GM21723 (cell line): ENCODE data around the gene SLC7A14.

Experiments used
- ATAC-seq: cut with Tn5 transposase; IDR thresholded peaks from one replicate; pipeline ENCODE4 v1.9.1; 2021; ENCODE audit warnings: mild to moderate bottlenecking, moderate library complexity; ENCODE audit not compliant: unreplicated experiment

The SLC7A14 gene

DNA sequence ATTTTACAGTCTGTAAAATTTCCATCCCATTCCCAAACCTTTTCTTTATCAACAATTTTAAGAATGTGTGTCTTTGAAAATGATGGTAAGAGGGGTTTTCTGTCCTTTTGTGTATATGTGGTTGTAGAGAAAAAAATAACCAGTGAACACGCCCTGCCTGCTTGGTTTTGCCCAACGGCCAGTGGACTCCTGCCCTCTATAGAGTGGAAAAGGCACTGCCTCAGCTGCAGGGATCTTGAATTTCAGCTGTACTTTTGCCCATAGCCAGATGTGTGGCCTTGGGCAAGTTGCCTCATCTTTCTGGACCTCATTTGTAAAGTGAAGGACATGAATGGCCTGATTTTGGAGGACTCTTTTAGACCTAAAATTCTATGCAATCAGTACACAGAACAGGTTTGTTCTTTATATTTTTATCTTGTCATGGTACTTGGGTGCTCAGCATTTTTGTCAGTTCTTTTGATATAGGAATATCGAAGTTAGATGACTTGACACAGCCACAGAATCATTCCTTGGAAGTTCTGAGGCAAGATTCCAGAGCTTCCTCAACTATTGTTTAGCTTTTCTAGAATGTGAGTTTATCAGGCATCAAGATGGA lies 86.2 kb downstream of the SLC7A14 start:
- ATAC-seq, result no peak

DNA sequence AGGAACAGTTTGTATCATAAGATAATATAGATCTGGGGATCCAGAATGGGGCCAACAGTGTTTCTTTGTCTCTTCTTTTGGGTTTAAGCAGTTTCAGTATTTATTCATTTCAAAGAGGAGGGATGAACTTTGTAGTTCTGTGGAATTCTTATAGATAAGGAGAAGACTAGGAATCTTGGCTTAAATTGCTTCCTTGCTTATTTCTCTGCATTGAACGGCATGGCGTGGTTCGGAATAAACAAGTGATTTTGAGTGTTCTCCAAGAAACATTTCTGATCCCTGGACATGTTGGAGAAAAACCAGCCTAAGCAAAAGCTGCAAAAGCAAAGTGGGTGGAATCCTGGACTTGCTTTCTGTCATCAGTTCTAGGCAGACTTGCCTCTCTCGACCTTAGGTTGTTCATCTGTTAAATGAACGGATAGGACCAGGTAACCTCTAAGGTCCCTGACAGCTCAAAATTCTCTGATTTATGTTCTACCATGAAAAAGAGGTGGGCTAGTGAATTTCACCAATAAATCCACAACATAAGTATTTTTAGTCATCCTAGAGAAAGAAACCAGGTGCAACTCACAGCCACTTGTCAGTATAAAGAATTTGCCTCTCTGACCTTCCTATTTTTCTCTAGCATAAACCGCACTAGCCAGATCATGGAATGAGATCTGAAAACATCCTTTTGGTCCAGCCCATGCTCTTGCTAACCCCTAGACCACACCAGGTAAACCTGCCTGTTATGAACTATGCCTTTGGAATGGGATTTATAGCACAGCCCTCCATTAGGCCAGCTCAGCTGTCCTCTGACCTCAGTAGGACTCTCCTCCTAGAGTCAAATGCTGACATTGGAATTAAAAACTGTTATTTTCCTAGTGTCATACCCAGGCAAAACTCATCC lies 88.4 kb downstream of the SLC7A14 start:
- ATAC-seq, result no peak

DNA sequence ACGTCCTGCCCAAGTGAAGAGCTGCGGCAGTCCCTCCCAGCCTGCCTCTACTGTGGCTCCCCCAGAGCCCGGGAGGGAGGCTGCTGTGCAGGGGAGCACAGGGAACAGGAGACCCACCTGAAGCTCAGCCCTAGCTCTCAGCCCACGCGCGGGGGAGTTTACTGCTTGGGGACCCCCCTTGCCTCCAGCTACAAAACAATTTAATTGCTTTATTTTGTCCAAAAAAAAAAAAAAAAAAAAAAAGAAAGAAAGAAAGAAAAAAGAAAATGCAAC lies 89.1 kb downstream of the SLC7A14 start:
- no peak for ATAC-seq

DNA sequence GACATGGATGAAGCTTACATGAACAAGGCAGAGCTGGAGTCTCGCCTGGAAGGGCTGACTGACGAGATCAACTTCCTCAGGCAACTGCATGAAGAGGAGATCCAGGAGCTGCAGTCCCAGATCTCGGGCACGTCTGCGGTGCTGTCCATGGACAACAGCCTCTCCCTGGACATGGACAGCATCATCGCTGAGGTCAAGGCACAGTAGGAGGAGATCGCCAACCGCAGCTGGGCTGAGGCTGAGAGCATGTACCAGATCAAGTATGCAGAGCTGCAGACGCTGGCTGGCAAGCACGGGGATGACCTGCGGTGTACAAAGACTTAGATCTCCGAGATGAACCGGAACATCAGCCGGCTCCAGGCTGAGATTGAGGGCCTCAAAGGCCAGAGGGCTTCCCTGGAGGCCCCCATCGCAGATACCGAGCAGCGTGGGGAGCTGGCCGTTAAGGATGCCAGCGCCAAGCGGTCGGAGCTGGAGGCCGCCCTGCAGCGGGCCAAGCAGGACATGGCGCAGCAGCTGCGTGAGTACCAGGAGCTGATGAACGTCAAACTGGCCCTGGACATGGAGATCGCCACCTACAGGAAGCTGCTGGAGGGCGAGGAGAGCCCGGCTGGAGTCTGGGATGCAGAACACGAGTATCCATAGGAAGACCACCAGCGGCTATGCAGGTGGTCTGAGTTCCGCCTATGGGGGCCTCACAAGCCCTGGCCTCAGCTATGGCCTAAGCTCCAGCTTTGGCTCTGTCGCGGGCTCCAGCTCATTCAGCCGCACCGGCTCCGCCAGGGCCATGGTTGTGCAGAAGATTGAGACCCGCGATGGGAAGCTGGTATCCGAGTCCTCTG lies 89.6 kb downstream of the SLC7A14 start:
- no peak for ATAC-seq

DNA sequence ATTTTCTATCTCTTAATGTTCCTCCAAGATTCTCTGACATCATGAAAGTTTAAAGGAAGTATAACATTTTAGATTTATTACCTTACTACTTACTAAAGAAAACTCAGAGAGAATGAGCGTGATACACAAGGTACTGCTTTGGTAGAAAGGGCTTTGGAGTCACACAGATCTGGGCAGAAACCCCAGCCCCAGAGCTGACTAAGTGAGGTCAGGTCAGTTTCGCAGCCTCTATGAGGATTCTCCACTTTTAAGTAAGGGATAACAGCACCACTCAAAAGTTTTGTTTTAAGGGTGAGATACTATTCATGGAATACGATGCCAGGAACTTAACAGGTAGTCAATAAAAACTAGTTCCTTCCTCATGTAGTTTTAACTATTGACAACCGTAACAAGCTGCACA lies 91.1 kb downstream of the SLC7A14 start:
- no peak for ATAC-seq

DNA sequence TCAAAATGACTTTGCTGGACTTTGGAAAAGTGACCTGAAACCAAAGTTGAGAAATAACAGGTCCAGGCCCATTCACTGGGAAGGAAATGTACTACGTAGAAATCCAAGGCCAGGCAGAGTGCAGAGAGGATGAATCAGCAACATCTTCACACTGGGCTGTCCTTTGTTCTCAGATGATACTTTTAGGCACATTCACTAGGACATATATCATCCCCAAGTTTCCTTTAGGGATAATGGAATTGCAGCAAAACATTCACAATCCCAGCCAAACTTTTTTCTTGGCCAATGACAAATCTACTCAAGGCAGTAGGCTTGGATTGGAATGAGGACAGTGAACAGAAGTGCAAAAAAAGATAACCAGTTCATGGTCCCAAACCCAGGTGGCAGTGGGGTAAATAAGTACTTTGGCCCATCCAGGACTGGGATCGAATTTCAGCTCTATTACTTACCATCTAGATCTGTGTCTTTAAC lies 92.1 kb downstream of the SLC7A14 start:
- ATAC-seq, result no peak

DNA sequence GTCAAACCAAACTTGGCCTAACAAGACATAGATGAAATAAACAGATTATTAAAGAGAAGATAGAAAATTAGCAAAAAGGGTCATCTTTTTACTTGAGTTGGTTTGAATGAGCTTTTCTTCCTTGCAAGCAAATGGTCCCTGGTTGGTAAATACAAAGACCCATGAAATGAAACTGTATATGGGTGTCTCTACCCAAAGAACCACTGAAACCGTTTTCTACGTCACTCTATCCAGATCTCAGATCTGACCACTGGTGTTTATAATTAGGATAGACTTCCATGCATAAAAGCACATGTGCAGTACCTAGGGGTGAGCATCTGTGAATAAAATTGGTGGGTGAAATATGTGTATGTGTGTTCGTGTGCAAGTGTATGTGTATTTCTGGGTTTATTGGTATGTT lies 94.0 kb downstream of the SLC7A14 start:
- ATAC-seq, result no peak

DNA sequence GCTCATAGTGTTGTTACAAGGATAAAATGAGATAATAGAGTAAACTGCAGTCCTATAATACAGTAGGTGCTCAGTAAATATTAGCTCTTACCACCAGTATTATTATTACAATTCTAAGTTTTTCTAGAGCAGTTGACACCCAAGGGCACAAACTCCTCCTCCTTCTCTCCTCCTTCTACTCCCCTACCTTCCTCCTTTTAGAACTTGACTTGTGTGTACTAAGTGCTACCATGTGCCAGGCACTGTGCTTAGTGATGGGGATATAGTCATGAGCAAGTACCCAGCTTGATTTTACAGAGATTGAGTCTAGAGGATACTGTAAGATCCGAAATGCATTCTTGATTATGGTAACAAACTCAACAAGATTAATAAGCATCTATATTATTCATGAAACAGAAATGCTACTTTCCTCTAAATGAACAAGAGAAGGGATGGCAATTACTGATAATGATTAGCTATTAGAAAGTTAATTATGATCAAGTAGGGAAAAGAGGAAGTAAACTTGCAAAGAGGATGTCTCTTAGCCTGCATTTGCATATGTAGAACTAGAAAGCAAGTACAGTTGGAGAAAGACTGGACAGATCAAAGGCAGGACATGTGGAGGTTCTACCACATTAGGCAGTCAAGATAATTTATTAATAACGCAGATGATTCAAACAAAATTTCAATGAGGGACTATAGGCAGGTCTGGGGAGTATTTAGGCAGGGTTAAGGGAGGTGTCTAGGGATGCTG lies 94.9 kb downstream of the SLC7A14 start:
- ATAC-seq, result no peak

DNA sequence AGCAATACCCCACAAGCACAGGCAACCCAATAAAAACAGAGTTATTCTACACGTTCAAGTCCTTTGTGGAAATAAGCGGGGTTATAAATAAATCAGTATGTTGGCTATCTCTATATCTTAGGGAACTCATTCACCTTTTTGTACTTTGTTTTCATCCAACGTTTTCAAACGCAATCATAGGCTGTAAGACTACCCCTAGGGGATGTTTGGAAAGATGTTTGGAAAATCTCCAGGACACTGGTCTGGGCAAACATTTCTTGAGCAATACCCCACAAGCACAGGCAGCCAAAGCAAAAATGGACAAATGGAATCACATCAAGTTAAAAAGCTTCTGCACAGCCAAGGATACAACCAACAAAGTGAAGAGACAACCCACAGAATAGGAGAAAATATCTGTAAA lies 97.1 kb downstream of the SLC7A14 start:
- ATAC-seq, result no peak

DNA sequence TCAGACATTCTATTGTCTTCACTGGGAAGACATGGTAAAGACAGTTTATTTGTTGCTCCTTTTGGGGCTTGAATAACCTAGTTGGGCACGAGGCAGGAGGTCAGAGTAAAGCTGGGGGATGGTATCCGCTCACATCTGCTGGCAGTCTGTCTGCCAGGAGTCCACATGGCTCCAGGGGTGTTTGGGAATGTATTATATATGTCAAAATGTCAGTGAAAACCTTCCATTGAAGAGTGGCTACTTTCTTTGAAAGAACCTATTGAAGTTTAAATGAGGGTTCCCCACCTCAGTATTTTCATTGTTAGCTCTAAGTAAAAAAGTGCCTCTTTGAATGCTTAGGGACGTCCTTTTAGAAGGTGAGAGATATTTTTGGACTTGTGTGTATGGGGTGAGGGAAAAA lies 98.8 kb downstream of the SLC7A14 start:
- ATAC-seq, result no peak

DNA sequence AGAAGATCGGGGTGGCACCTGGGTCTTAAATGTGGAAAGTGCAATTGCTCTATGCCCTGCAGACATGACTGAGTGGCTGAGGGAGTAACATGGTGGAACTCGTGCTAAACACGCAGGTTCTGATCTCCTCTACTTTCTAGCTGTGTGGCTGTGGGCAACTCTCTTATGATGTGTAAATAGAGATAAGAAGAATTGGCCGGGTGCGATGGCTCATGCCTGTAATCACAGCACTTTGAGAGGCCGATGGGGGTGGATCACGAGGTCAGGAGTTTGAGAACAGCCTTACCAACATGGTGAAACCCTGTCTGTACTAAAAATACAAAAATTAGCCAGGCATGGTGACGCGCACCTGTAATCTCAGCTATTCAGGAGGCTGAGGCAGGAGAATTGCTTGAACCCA lies 99.5 kb downstream of the SLC7A14 start:
- no peak for ATAC-seq

DNA sequence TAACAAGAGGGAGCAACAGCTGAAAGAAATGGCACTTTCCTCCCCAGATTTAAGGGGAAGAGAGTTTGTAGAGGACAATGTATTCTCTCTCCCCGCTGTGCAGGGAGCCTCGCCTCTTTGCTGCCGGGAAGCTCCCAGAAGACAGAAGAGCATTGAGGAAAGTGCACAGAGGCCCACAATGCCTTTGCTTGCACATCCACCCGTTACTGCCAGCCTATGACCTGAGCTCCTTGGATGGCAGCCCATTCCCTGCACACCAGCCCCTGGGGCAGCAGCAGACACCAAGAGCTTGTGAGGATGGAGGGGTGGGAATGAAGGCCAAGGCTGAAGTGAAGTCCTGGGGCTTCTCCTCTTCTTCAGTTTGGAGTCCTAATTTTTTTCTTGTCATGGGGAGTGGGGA lies 100.2 kb downstream of the SLC7A14 start:
- ATAC-seq, result no peak

DNA sequence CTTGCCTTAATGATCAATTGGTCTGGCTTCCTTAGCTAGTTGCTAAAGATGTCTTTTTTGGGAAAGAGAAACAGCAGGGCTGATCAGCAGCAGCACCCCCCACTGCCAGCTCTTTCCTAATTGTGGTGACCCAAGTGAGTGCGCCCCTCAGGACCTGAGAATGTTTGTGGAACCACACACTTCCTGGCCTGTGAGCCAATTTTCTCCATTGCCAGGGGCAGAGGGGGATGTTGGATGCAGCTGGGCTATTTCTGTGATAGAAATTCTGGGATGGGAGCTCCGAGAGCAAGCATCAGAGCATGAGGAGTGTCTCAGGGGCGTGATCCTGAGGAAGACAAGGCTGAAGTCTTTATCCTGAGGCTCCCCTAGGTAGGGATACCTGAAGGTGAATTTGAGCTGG lies 100.6 kb downstream of the SLC7A14 start:
- no peak for ATAC-seq

DNA sequence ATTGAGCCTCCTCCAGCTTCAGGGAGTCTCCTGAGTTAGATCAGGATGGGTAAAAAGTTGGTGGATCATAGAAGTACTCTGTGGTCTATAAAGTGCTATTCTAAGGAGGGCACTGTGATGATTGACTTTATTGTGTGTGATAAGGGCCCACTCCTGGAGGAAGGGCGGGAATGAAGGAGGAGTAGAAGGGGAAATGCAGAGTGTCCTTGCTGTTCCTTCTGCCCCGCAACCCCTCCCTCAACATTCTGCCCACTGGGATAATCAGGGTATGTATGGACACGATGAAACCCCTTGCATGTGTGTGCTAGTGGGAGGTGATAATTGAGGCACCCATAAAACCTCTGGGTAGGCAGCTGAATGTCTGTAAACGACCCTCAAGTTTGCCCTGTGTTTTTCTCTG lies 101.0 kb downstream of the SLC7A14 start:
- ATAC-seq, result no peak

DNA sequence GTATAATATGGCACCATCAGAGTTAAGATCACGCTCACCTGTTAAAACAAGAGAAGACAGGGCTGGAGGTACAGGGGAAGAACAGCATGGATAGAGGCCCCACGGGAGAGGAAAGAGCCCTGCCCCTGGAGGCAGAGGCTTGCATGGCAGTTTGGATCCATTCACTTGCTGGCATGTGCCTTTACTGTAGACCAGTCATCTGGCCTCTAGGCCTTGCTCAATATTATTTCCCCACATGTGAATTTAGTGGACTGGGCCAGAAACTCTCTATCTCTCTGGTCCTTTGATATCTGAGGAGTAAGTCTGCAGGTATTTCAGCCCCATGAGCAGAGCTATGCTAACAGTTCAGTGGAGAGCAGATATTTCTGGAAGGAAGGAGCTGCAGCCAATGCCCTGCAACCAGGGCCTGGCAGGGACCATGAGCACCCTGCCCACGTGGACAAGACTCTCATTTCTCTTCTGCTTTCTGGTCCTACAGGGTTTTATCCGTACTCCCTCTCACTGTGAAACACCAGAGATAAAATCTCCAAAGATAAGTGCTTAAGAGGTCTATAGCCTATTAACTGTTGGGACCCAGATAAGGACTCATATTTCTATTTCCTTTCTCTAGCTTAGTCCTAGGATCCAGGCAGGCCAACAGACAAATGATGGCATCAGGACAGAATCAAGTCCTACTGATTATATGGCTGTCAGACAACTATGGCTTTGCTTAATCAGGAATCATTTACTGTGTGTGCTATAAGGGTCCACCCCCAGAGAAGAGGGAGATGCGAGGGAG lies 102.2 kb downstream of the SLC7A14 start:
- no peak for ATAC-seq

DNA sequence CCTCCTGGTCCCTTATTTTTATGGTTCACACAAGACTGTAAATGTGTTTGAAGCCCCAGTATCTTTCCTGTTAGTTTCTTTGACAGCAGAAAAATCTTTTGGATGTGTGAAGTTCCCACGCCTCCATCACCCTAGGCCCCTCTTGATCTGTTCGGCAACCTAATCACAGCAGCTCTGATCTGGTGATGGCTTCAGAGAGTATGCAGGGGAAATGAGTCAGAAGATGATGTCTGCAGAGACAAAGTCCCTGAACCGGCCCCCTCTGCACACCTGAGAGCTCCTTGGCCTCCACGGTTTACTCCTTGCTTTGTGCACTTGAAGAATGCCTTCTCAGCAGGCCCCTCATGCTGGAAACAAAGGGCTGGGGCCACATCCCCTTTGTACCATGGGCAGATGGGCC lies 103.7 kb downstream of the SLC7A14 start:
- ATAC-seq, result no peak

DNA sequence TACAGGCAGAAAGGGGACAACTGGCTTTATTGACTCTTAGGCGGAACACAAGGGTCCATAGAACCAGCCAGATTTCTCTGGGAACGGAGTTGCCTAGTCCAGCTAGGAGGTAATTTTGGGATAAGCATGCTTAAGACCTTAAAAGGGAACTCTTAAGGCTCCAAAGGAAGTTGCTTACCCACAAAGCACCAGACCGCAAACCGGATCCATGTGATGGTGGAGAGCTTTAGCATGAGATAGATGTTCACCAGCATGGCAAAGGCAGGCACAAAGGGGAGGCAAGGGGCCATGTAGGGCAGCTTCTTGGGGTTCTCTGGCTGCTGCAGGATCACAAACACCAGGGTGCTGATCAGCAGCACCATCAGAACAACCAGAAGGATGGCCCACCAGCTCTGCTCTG lies 105.8 kb downstream of the SLC7A14 start:
- ATAC-seq, result no peak

DNA sequence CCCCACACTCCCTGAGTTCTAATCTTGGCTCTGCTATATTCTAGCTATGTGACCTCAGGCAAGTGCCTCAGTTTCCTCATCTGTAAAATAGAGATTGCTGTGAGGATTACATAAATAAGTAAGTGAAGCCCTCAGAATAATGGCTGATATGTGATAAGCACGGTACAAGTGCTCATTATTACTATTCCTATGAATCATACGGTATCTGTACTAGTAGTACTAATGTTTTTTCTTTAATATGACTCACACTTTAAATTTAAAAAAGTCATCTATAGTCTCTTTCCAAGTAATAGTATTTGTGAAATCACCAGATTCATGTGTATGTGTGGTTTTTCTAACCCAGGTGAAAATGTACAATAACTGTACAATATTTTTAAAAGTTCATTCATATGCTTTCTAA lies 108.5 kb downstream of the SLC7A14 start:
- no peak for ATAC-seq

DNA sequence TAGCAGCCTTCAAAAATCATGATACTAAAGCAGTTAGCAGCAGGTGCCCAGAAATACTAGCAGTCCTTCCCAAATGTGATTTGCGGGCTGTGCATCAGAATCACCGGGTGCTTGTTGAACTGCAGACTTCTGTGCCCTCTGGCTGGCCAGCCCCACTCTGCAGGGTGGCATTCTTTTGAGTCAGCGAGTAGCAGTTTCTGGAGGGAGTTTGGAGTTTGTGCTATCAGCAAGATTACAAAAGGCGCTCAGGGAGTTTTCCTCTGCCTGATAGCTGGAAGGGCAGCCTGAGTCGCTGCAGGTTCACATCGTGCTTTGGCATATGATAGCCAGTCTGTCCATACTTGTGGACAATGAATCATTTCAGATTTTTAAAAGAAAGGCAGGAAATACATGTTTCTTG lies 109.6 kb downstream of the SLC7A14 start:
- no peak for ATAC-seq

DNA sequence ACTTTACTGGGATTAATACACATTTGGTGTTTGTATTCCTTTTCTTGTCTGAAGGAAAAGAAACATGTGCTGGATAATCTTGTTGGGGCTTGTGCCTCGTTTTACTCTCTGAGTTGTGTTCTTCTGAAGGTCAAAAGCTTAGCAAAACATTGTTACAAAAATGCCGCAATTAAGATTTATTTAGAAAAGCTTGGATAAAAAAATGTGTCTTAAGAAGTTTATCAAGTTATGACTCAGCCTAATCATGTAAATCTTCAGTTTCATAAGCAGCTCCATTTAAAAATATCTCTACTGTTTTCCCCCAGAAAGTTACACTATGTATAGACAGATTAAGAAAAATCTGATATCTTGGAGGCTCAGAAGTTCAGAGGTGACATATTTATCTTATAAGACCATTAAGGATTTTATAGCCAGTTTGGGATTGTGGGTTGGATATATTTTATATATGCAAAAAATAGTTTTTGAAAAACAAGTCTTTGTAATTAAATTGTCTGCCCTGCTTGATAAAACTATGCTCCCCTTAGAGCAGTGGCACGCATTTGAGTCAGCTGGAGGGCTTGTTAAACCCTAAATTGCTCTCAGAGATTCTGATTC lies 110.7 kb downstream of the SLC7A14 start:
- ATAC-seq, result no peak
